Mesothelial cell of epicardium (in vitro differentiated cells): ENCODE measurements around the gene NXN. TPM values are rescaled to one million over a fixed set of nuclear protein-coding genes. Genes with fewer than 3 reads are reported as not detected.
A peak's percentile ranks its signal among the peaks of the same experiment; 100 is the strongest.
"Not testable (repeated sequence)": the region's sequence is repeated elsewhere in the genome, so short reads cannot be mapped to it uniquely, and the experiment has no call there.

Source experiments
- DNase-seq, 2 experiments: peaks; one replicate each; pipeline ENCODE4 v3.0.0; 2021; ENCODE audit warnings: low spot score in 2 of 2; ENCODE audit not compliant: unreplicated experiment in 2 of 2
- H3K27ac Mint-ChIP-seq: 2 replicates; pipeline ENCODE4 v1.8.0; 2021; ENCODE audit warnings: mixed read lengths
- H3K27me3 Mint-ChIP-seq: 2 replicates; pipeline ENCODE4 v1.8.0; 2021; ENCODE audit warnings: low read depth, mixed read lengths
- H3K36me3 Mint-ChIP-seq: 2 replicates; pipeline ENCODE4 v1.8.0; 2021; ENCODE audit warnings: mixed read lengths
- H3K4me1 Mint-ChIP-seq: 2 replicates; pipeline ENCODE4 v1.8.0; 2021; ENCODE audit warnings: mixed read lengths
- H3K4me3 Mint-ChIP-seq: 2 replicates; pipeline ENCODE4 v1.8.0; 2021; ENCODE audit warnings: mild to moderate bottlenecking, moderate library complexity, mixed read lengths
- H3K9me3 Mint-ChIP-seq: 2 replicates; pipeline ENCODE4 v1.8.0; 2021; ENCODE audit warnings: mixed read lengths
- total RNA-seq: library from RNA; stranded (reverse); gene quantifications from 3 replicates; pipeline ENCODE4 v1.2.1, GENCODE V29; 2021
- TF ChIP-seq, protein P1 (sequence below): fragments of 200-600 bp; sonication (generic); IDR thresholded peaks from one replicate; pipeline ENCODE4 v1.5.0; 2021; ENCODE audit warnings: antibody characterized with exemption; ENCODE audit not compliant: unreplicated experiment

Gene NXN
- total RNA-seq, 1 donor from 2014 or later: 107 TPM

- TF ChIP-seq, protein P1, sequence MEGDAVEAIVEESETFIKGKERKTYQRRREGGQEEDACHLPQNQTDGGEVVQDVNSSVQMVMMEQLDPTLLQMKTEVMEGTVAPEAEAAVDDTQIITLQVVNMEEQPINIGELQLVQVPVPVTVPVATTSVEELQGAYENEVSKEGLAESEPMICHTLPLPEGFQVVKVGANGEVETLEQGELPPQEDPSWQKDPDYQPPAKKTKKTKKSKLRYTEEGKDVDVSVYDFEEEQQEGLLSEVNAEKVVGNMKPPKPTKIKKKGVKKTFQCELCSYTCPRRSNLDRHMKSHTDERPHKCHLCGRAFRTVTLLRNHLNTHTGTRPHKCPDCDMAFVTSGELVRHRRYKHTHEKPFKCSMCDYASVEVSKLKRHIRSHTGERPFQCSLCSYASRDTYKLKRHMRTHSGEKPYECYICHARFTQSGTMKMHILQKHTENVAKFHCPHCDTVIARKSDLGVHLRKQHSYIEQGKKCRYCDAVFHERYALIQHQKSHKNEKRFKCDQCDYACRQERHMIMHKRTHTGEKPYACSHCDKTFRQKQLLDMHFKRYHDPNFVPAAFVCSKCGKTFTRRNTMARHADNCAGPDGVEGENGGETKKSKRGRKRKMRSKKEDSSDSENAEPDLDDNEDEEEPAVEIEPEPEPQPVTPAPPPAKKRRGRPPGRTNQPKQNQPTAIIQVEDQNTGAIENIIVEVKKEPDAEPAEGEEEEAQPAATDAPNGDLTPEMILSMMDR: no peak
- H3K27me3 Mint-ChIP-seq: no peaks in the 10 kb centered on the region
- DNase-seq: no peak
- no peaks in the 10 kb centered on the region for H3K36me3 Mint-ChIP-seq
- H3K4me1 Mint-ChIP-seq: peaks cover 55% of the 10 kb centered on the region
- H3K27ac Mint-ChIP-seq: peak overlapping the region; percentile 99
- no peak overlapping the region for H3K4me3 Mint-ChIP-seq
- H3K9me3 Mint-ChIP-seq: no peaks in the 10 kb centered on the region
Observed at GRCh38 chr17:953767-954166, 25.8 kb downstream of the NXN start.

GRCh38 chr17:952592-952991 is 27.0 kb downstream of the NXN start:
- peaks cover 54% of the 10 kb centered on the region for H3K4me1 Mint-ChIP-seq
- not testable (repeated sequence) for H3K36me3 Mint-ChIP-seq, H3K9me3 Mint-ChIP-seq, DNase-seq, H3K4me3 Mint-ChIP-seq, H3K27me3 Mint-ChIP-seq
- peak overlapping the region; percentile 86 for H3K27ac Mint-ChIP-seq

DNA sequence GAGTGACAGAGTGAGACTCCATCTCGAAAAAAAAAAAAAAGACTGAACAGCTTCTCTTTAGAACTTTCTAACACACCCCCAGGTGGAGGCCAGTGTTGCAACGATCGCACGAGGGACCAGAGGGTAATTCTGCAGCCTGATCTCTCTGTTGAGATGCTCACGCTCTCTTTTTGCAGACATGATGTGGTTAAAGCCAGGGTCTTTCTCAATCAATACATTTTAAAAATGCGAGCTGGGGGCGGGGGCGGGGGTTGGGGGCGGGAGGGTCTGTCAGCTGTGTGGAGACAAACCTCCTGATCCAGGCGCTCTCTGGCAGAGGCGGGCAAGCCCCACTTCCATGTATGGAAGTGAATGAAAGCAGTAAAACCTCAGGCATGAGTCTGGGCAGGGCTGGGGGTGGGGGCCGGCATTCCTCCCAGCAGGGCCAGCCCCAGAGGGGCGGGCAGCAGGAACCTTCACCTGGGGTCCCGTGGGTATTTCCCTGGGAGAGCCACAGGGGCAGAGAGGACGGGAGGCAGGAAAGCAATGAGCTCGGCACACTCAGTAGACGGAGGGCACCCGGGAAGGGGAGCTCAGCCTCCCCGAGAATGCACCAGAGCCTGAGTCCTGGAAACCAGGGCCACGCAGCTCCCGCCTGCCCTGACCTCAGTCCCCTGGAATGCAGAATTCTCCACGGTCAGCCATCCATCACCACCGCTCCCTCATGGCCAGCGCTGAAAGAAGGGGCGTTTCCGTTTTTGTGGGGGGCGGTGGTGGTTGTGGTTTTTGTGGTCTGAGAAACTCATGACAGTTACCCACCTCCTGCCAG is 28.0 kb downstream of the NXN start:
- peak overlapping the region; percentile 95 for H3K27ac Mint-ChIP-seq
- no peaks in the 10 kb centered on the region for H3K36me3 Mint-ChIP-seq
- TF ChIP-seq, protein P1: no peak
- peaks cover 45% of the 10 kb centered on the region for H3K4me1 Mint-ChIP-seq
- H3K27me3 Mint-ChIP-seq: no peaks in the 10 kb centered on the region
- H3K4me3 Mint-ChIP-seq: peak overlapping the region; percentile 45
- no peaks in the 10 kb centered on the region for H3K9me3 Mint-ChIP-seq
- DNase-seq: peak in 1 of 2 experiments; percentile 66

DNA sequence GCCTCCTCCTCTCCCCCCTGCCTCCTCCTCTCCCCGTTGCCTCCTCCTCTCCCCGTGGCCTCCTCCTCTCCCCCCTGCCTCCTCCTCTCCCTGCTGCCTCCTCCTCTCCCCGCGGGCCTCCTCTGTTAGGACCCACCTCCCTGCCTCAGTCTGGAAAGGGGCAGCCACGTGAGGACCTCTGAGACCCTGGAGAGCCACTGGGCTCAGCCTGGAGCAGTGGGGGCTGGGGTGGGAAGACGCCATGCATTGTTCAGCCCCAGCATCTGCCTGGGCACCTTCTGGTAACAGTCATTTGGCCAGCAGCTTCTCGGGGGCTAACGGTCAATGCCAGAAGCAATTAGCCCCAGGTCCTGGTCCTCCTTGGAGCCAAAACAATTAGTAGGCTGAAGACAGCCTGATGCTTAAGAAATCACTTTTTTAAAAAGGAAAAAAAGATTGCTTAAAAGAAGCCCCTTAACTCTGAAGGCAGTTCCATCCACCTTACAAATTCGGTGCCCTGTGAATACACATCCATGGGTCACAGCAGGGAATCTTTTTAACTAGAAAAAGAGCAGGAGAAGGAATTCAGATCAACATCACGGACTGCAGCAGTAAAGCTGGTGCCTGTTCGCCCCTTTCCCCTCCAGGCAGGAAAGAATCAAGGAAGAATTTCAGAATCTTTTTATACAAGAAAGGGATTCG is 29.8 kb downstream of the NXN start:
- Mint-ChIP-seq H3K9me3 (no peaks in the 10 kb centered on the region), H3K27me3 (no peaks in the 10 kb centered on the region), H3K4me1 (peaks cover 39% of the 10 kb centered on the region), H3K27ac (peak overlapping the region; percentile 90), H3K4me3 (peak overlapping the region; percentile 34), H3K36me3 (no peaks in the 10 kb centered on the region)
- TF ChIP-seq, protein P1: no peak
- DNase-seq: no peak

- Mint-ChIP-seq H3K36me3 (peaks cover 5% of the 10 kb centered on the region), H3K4me3 (no peak overlapping the region), H3K9me3 (no peaks in the 10 kb centered on the region), H3K4me1 (peaks cover 35% of the 10 kb centered on the region), H3K27ac (peak overlapping the region; percentile 98), H3K27me3 (no peaks in the 10 kb centered on the region)
- no peak for DNase-seq
- TF ChIP-seq, protein P1: no peak
Observed at GRCh38 chr17:948284-948852, 31.2 kb downstream of the NXN start.
